Hepatocyte (in vitro differentiated cells): ENCODE measurements around the gene DOCK8.

Experiments used
- CTCF ChIP-seq: fragments of 200-600 bp; sonication (generic); IDR thresholded peaks from 2 replicates; pipeline ENCODE4 v1.5.1; 2016; ENCODE audit warnings: antibody characterized with exemption, mild to moderate bottlenecking; ENCODE audit not compliant: poor library complexity
- EZH2 ChIP-seq: fragments of 200-600 bp; sonication (generic); IDR thresholded peaks from 2 replicates; pipeline ENCODE4 v1.6.1; 2016; ENCODE audit warnings: antibody characterized with exemption, mild to moderate bottlenecking, borderline replicate concordance
- EZH2phosphoT487 ChIP-seq: fragments of 200-600 bp; sonication (generic); IDR thresholded peaks from one replicate; pipeline ENCODE4 v1.6.1; 2018; ENCODE audit warnings: antibody characterized with exemption, mild to moderate bottlenecking, low read depth, moderate library complexity; ENCODE audit not compliant: unreplicated experiment, severe bottlenecking

GRCh38 chr9:450561-450960 lies 235.9 kb downstream of the DOCK8 start:
- TF ChIP-seq CTCF (no peak), EZH2phosphoT487 (no peak), EZH2 (no peak)
